ENCODE measurements around the gene TMBIM4. TPM values are rescaled to one million over a fixed set of nuclear protein-coding genes. Genes with fewer than 3 reads are reported as not detected.

Gene TMBIM4
- total RNA-seq, 1 experiment from 2014 or later, result 60.3 TPM

GRCh38 chr12:66118240-66118891, 51.4 kb downstream of the TMBIM4 start:
- TF ChIP-seq CTCF (IDR thresholded peaks at IDR 0.05; ENCODE audit: insufficient read depth in 1 of 2, low read depth in 1 of 2, low read length in 1 of 2, severe bottlenecking in 1 of 2, unreplicated experiment in 1 of 2), result no peak
- BruUV-seq (replicated peaks), result no TSS peak
- Histone ChIP-seq H3K4me3 (ENCODE audit: low read depth, low read length) (no peak overlapping the region), H3K36me3 (ENCODE audit: control insufficient read depth, insufficient read depth, low read length) (no peaks in the 10 kb centered on the region), H3K27me3 (replicated peaks; ENCODE audit: control insufficient read depth, insufficient read depth, low read length) (no peaks in the 10 kb centered on the region), H3K9me3 (no peaks in the 10 kb centered on the region), H3K4me1 (no peaks in the 10 kb centered on the region)
- no peaks in the 10 kb centered on the region for H3K36me3 Mint-ChIP-seq (ENCODE audit: insufficient read depth, unreplicated experiment)
- intact Hi-C loops (cut with micrococcal nuclease; ENCODE audit: unreplicated experiment), result no loop called here
- no peak overlapping the region for H3K27ac Mint-ChIP-seq (ENCODE audit: unreplicated experiment)
- no peaks in the 10 kb centered on the region for H3K27me3 Mint-ChIP-seq (ENCODE audit: insufficient read depth, unreplicated experiment)
- no peak for DNase-seq
- H3K4me3 Mint-ChIP-seq (ENCODE audit: unreplicated experiment), result no peak overlapping the region
- ChIA-PET CTCF (interaction anchor here (0.6 to 0.7 kb wide), 4 partner anchors 72 to 1017 kb away, joined by 3 to 5 read pairs (median 3); no protein-coding TSS in a partner anchor), POLR2A (no interaction called here)
- H3K9me3 Mint-ChIP-seq (ENCODE audit: unreplicated experiment), result no peaks in the 10 kb centered on the region
- no peaks in the 10 kb centered on the region for H3K4me1 Mint-ChIP-seq (ENCODE audit: low read depth, unreplicated experiment)

- Mint-ChIP-seq H3K4me1 (ENCODE audit: low read depth, unreplicated experiment) (no peaks in the 10 kb centered on the region), H3K27me3 (ENCODE audit: insufficient read depth, unreplicated experiment) (no peaks in the 10 kb centered on the region), H3K27ac (ENCODE audit: unreplicated experiment) (no peak overlapping the region), H3K4me3 (ENCODE audit: unreplicated experiment) (no peak overlapping the region), H3K36me3 (ENCODE audit: insufficient read depth, unreplicated experiment) (no peaks in the 10 kb centered on the region), H3K9me3 (ENCODE audit: unreplicated experiment) (no peaks in the 10 kb centered on the region)
- DNase-seq, result no peak
- BruUV-seq (replicated peaks), result no TSS peak
- no peak for TF ChIP-seq CTCF (IDR thresholded peaks at IDR 0.05; ENCODE audit: insufficient read depth in 1 of 2, low read depth in 1 of 2, low read length in 1 of 2, severe bottlenecking in 1 of 2, unreplicated experiment in 1 of 2)
- Histone ChIP-seq H3K36me3 (ENCODE audit: control insufficient read depth, insufficient read depth, low read length) (no peaks in the 10 kb centered on the region), H3K9me3 (no peaks in the 10 kb centered on the region), H3K4me3 (ENCODE audit: low read depth, low read length) (no peak overlapping the region), H3K27me3 (replicated peaks; ENCODE audit: control insufficient read depth, insufficient read depth, low read length) (no peaks in the 10 kb centered on the region), H3K4me1 (no peaks in the 10 kb centered on the region)
- POLR2A ChIA-PET, result no interaction called here
- intact Hi-C loops (cut with micrococcal nuclease; ENCODE audit: unreplicated experiment), result no loop called here
- CTCF ChIA-PET, result no interaction called here
Observed at GRCh38 chr12:66117242-66117641, 52.6 kb downstream of the TMBIM4 start.

GRCh38 chr12:66115071-66115600, 54.7 kb downstream of the TMBIM4 start:
- H3K36me3 ChIP-seq (ENCODE audit: control insufficient read depth, insufficient read depth, low read length), result no peaks in the 10 kb centered on the region
- H3K9me3 ChIP-seq, result no peaks in the 10 kb centered on the region
- Mint-ChIP-seq H3K9me3 (ENCODE audit: unreplicated experiment) (no peaks in the 10 kb centered on the region), H3K4me1 (ENCODE audit: low read depth, unreplicated experiment) (peaks cover 9% of the 10 kb centered on the region), H3K36me3 (ENCODE audit: insufficient read depth, unreplicated experiment) (no peaks in the 10 kb centered on the region), H3K4me3 (ENCODE audit: unreplicated experiment) (no peak overlapping the region), H3K27me3 (ENCODE audit: insufficient read depth, unreplicated experiment) (no peaks in the 10 kb centered on the region), H3K27ac (ENCODE audit: unreplicated experiment) (no peak overlapping the region)
- no peaks in the 10 kb centered on the region for H3K27me3 ChIP-seq (replicated peaks; ENCODE audit: control insufficient read depth, insufficient read depth, low read length)
- H3K4me3 ChIP-seq (ENCODE audit: low read depth, low read length), result no peak overlapping the region
- no peak for DNase-seq
- intact Hi-C loops (cut with micrococcal nuclease; ENCODE audit: unreplicated experiment), result no loop called here
- TF ChIP-seq CTCF (IDR thresholded peaks at IDR 0.05; ENCODE audit: insufficient read depth in 1 of 2, low read depth in 1 of 2, low read length in 1 of 2, severe bottlenecking in 1 of 2, unreplicated experiment in 1 of 2), result no peak
- ChIA-PET CTCF (no interaction called here), POLR2A (no interaction called here)
- H3K4me1 ChIP-seq, result 0 out of 2 replicates have a peak, but pooled peaks cover 7% of the 10 kb centered on the region
- no TSS peak for BruUV-seq (replicated peaks)

Data from Caco-2 (cell line).